D721Med (cell line): ENCODE measurements around the gene LRG1.

Experiments used
- DNase-seq: peaks from one replicate; pipeline ENCODE4 v3.0.0; 2011; ENCODE audit warnings: low spot score; ENCODE audit not compliant: insufficient read length
- FAIRE-seq: peaks from 2 replicates; lab custom pipeline; 2011; peaks lifted over from hg19 to GRCh38; lab: Jason Lieb, UNC
- TF ChIP-seq, protein P1 (sequence below): IDR thresholded peaks from 2 replicates; pipeline ENCODE4 v1.5.1; 2012; ENCODE audit warnings: mild to moderate bottlenecking, control low read depth; ENCODE audit not compliant: insufficient read depth; ENCODE audit errors: missing control alignments

The LRG1 gene

DNA sequence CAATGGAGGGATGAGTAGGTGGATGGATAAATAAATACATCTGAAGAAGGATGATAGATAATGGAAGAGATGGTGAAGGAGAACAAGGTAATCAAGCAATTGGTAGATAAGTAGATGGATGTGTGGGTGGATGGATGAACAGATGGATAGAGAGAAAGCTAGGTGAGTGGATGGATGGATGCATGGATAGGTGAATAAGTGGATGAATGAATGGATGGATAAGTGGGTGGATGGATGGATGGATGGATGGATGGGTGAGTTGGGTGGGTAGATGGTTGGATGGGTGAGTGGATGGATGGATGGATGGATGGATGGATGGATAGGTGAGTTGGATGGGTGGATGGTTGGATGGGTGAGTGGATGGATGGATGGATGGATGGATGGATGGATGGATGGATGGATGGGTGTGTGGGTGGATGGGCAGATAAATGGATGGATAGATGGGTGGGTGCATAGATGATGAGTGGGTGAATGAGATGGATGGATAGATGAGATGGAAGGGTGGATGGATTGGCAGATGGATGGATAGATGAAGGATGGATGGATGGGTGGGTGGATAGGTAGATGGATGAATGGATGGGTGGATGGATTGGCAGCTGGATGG lies 13.4 kb upstream of the LRG1 start:
- FAIRE-seq, result no peak
- no peak for DNase-seq
- TF ChIP-seq, protein P1, sequence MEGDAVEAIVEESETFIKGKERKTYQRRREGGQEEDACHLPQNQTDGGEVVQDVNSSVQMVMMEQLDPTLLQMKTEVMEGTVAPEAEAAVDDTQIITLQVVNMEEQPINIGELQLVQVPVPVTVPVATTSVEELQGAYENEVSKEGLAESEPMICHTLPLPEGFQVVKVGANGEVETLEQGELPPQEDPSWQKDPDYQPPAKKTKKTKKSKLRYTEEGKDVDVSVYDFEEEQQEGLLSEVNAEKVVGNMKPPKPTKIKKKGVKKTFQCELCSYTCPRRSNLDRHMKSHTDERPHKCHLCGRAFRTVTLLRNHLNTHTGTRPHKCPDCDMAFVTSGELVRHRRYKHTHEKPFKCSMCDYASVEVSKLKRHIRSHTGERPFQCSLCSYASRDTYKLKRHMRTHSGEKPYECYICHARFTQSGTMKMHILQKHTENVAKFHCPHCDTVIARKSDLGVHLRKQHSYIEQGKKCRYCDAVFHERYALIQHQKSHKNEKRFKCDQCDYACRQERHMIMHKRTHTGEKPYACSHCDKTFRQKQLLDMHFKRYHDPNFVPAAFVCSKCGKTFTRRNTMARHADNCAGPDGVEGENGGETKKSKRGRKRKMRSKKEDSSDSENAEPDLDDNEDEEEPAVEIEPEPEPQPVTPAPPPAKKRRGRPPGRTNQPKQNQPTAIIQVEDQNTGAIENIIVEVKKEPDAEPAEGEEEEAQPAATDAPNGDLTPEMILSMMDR, result no peak

DNA sequence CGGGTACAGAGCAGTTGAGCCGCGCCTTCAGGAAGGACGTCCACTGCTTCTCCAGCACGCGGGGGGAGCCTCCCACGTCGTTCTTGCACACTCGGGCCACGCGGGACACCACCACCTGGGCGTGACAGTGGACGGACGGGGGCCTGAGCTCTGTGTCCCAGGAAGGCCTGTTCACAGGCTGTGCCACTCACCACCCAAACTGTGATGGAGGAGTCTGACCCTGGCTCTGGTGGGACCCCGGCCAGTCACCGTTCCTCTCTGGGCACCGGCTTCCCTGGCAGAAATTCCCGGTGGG lies 12.6 kb upstream of the LRG1 start:
- TF ChIP-seq, protein P1, result no peak
- no peak for DNase-seq
- FAIRE-seq, result no peak

DNA sequence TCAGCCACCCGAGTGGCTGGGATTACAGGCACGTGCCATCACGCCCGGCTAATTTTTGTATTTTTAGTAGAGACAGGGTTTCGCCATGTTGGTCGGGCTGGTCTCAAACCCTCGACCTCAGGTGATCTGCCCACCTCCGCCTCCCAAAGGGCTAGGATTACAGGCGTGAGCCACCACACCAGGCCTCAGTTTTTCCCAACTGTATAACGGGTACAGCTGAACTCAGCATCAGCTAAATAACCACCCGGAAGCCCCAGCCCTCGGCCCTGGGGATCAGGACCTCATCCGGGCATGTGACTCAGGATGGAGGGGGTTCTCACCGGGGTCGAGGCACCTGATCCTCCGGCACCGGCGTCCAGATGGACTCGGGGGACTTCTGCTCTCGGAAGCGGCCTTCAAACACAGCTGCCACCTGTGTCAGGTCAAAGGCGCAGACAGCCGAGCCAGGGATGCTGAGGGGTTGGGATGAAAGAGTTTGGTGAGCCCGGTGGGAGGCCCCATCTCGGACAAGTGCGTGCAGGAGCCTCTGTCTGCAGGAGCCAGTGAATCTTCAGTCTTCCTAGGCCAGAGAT lies 10.7 kb upstream of the LRG1 start:
- TF ChIP-seq, protein P1, result no peak
- DNase-seq (no peak), FAIRE-seq (no peak)

DNA sequence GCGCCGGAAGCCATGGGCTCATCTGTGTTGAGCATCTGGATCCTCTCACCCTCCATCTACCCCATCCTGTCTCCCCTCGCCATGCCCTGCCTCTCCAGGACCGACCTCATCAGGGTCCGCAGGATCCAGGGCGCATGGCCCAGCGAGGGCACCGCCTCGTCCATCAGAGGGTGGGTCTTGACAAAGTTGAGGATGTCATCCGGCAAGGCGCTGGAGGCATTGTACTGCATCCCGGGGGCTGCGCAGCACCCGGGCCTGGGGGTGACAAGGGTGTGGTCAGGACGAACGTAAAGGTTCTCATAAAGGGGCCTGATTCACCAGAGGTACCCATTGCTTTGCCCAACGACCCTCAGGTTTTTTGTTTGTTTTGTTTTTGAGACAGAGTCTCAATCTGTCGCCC lies 10.2 kb upstream of the LRG1 start:
- TF ChIP-seq, protein P1, result no peak
- FAIRE-seq (no peak), DNase-seq (no peak)

DNA sequence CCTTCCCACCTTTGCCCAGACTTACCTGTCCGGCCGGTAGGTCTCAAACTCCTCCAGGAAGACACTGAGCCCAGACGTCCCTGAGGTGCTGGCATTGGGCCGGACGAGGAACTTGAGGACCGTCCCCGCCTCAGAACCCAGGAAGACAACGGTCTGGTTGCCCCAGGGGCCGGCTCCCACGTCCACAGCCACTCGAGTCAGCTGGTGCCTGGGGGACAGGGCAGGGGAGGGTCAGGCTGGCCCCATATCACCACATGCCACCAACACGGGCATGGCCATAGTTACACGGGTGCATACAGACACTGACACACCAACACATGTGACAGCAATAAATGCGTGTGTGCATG lies 8.4 kb upstream of the LRG1 start:
- DNase-seq (no peak), FAIRE-seq (no peak)
- TF ChIP-seq, protein P1, result no peak

DNA sequence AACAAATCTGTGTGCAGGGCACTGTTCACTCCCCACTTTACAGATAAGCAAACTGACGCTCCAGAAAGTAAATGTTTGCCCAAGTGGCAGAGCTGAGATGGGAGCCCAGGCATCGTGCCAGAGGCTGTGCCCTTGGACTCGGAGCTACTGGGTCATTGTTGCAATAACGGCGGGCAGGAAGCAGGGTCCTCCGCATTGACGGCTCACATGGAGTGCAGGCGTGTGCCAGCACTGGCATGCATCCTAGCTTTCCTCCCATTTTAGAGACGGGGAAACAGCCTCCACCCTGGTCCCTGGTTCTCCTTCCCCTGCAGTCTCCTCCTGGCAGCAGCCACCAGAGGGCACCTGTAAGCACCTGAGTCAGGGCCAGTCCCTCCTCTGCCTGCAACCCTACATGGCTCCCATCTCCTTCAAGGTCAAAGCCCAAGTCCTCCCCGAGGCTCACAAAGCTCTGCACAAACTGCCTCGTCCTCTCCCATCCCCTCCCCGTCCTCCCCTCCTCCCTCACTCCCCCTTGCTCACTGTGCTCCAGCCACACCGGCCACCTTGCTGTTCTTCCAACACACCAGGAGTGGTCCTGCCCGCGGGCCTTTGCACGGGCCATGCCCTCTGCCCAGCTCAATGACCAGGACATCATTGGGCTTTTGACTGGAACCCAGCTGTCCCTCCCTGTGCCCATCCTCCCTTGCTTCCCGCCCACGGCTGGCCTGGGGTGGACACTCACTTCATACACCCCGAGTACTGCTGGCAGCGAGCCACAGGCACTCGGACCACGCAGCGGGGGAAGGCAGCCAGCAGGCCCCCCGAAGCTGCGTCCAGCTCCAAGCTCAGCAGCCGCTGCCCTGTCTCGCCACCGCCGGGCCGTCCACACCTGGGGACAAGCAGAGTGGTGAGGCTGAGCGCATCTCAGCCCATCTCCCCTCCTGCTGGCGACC lies 7.7 kb upstream of the LRG1 start:
- TF ChIP-seq, protein P1, result peak; percentile 14
- FAIRE-seq (no peak), DNase-seq (no peak)
